Smooth muscle cell (in vitro differentiated cells): ENCODE data around the gene KIF5B. TPM values are rescaled to one million over a fixed set of nuclear protein-coding genes. Genes with fewer than 3 reads are reported as not detected.

Experiments
- DNase-seq: peaks from one replicate; lab custom pipeline; 2025; ENCODE audit not compliant: unreplicated experiment; lab: John Stamatoyannopoulos, UW
- H2AFZ ChIP-seq: fragments of 200-600 bp; sonication (generic); 2 replicates; pipeline ENCODE4 v1.6.0; 2016; ENCODE audit warnings: antibody characterized with exemption, low read depth, mild to moderate bottlenecking
- H3F3A ChIP-seq: fragments of 200-600 bp; sonication (generic); 2 replicates; pipeline ENCODE4 v1.6.0; 2017; ENCODE audit warnings: antibody characterized with exemption, low read depth
- H3K27ac ChIP-seq: fragments of 200-600 bp; sonication (generic); 2 replicates; pipeline ENCODE4 v1.5.1; 2016; ENCODE audit warnings: low read depth, mild to moderate bottlenecking
- H3K27me3 ChIP-seq: fragments of 200-600 bp; sonication (generic); 2 replicates; pipeline ENCODE4 v1.6.1; 2016; ENCODE audit warnings: low read depth, mild to moderate bottlenecking
- H3K36me3 ChIP-seq: fragments of 200-600 bp; sonication (generic); 2 replicates; pipeline ENCODE4 v1.5.1; 2016; ENCODE audit warnings: low read depth
- H3K4me1 ChIP-seq: fragments of 200-600 bp; sonication (generic); 2 replicates; pipeline ENCODE4 v1.5.1; 2016; ENCODE audit warnings: low read depth
- H3K4me2 ChIP-seq: fragments of 200-600 bp; sonication (generic); 2 replicates; pipeline ENCODE4 v1.6.0; 2016; ENCODE audit warnings: mild to moderate bottlenecking
- H3K4me3 ChIP-seq: fragments of 200-600 bp; sonication (generic); 2 replicates; pipeline ENCODE4 v1.5.1; 2016; ENCODE audit warnings: mild to moderate bottlenecking
- H3K79me2 ChIP-seq: fragments of 200-600 bp; sonication (generic); 2 replicates; pipeline ENCODE4 v1.6.0; 2016; ENCODE audit warnings: low read depth, mild to moderate bottlenecking
- H3K9ac ChIP-seq: fragments of 200-600 bp; sonication (generic); 2 replicates; pipeline ENCODE4 v1.6.0; 2016; ENCODE audit warnings: low read depth
- H3K9me3 ChIP-seq: fragments of 200-600 bp; sonication (generic); replicated peaks from 2 replicates; pipeline ENCODE4 v1.5.1; 2016; ENCODE audit warnings: low read depth
- H4K20me1 ChIP-seq: fragments of 200-600 bp; sonication (generic); 2 replicates; pipeline ENCODE4 v1.6.0; 2016; ENCODE audit warnings: low read depth
- WGBS: methylation state at CpG from one replicate; pipeline ENCODE4 v1.1.7; 2016; ENCODE audit warnings: low lambda C conversion rate; 5-methylcytosine and 5-hydroxymethylcytosine counted together
- polyA plus RNA-seq: library from polyadenylated mRNA; unstranded; fragments of >200 nt; fragmentation: Nextera tagmentation; extraction: Ambion mirVana; gene quantifications from 2 replicates; pipeline ENCODE4 v1.2.1, GENCODE V29; 2016
- total RNA-seq: library from RNA; depleted of rRNA; stranded (reverse); fragments of >200 nt; gene quantifications from 2 replicates; pipeline ENCODE4 v1.2.3, GENCODE V29; 2014
- TF ChIP-seq, protein P1 (sequence below): fragments of 200-600 bp; sonication (generic); IDR thresholded peaks from 2 replicates; pipeline ENCODE4 v1.5.1; 2017; ENCODE audit warnings: borderline replicate concordance, mild to moderate bottlenecking, antibody characterized with exemption; ENCODE audit not compliant: insufficient read depth, poor library complexity, severe bottlenecking

The KIF5B gene
- total and polyA plus RNA-seq, 2 experiments from 2014 or later = 74.2 to 164 TPM

- 79% methylated on average over 1 of the region's 1 CpG for WGBS
- H3K4me3 ChIP-seq = no peak overlapping the region
- H3K9ac ChIP-seq = no peak overlapping the region
- no peaks in the 10 kb centered on the region for H3K27me3 ChIP-seq
- TF ChIP-seq, protein P1, sequence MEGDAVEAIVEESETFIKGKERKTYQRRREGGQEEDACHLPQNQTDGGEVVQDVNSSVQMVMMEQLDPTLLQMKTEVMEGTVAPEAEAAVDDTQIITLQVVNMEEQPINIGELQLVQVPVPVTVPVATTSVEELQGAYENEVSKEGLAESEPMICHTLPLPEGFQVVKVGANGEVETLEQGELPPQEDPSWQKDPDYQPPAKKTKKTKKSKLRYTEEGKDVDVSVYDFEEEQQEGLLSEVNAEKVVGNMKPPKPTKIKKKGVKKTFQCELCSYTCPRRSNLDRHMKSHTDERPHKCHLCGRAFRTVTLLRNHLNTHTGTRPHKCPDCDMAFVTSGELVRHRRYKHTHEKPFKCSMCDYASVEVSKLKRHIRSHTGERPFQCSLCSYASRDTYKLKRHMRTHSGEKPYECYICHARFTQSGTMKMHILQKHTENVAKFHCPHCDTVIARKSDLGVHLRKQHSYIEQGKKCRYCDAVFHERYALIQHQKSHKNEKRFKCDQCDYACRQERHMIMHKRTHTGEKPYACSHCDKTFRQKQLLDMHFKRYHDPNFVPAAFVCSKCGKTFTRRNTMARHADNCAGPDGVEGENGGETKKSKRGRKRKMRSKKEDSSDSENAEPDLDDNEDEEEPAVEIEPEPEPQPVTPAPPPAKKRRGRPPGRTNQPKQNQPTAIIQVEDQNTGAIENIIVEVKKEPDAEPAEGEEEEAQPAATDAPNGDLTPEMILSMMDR = no peak
- no peak overlapping the region for H2AFZ ChIP-seq
- H3K36me3 ChIP-seq = peaks cover 31% of the 10 kb centered on the region
- H3K9me3 ChIP-seq = no peaks in the 10 kb centered on the region
- H3F3A ChIP-seq = peaks cover 4% of the 10 kb centered on the region
- H3K4me2 ChIP-seq = no peak overlapping the region
- H3K79me2 ChIP-seq = peaks cover 98% of the 10 kb centered on the region
- H4K20me1 ChIP-seq = peaks cover 98% of the 10 kb centered on the region
- H3K27ac ChIP-seq = peak overlapping the region; percentile 32
- no peaks in the 10 kb centered on the region for H3K4me1 ChIP-seq
- no peak for DNase-seq
Observed at GRCh38 chr10:32041290-32042028, 14.8 kb downstream of the KIF5B start.

DNA sequence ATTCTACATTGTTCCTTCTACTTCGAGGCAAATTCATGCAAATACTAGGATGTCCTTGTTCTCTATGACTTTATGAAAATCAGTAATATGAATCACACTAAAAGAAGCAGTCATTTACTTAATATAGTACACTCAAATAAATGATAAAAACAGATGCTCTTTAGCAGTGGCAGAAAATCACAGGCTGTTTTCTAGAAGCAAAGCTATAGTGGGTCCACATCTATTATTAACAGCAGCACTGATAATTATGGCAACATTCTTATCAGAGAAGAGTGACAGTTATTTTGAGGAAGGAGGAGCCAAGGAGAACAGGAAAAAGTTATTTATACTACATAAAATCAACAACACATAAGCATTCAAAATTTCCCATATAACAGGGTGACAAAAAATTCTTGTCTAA is 16.5 kb downstream of the KIF5B start:
- H3K4me3 ChIP-seq = no peak overlapping the region
- H3K27me3 ChIP-seq = no peaks in the 10 kb centered on the region
- H3K9ac ChIP-seq = no peak overlapping the region
- H3K27ac ChIP-seq = peak overlapping the region; percentile 10
- peak overlapping the region; percentile 35 for H3K4me2 ChIP-seq
- peaks cover 96% of the 10 kb centered on the region for H4K20me1 ChIP-seq
- peaks cover 4% of the 10 kb centered on the region for H3F3A ChIP-seq
- 97% methylated on average over 1 of the region's 1 CpG for WGBS
- DNase-seq = no peak
- peaks cover 34% of the 10 kb centered on the region for H3K36me3 ChIP-seq
- peaks cover 96% of the 10 kb centered on the region for H3K79me2 ChIP-seq
- H2AFZ ChIP-seq = no peak overlapping the region
- no peaks in the 10 kb centered on the region for H3K9me3 ChIP-seq
- H3K4me1 ChIP-seq = no peaks in the 10 kb centered on the region
- TF ChIP-seq, protein P1 = no peak

DNA sequence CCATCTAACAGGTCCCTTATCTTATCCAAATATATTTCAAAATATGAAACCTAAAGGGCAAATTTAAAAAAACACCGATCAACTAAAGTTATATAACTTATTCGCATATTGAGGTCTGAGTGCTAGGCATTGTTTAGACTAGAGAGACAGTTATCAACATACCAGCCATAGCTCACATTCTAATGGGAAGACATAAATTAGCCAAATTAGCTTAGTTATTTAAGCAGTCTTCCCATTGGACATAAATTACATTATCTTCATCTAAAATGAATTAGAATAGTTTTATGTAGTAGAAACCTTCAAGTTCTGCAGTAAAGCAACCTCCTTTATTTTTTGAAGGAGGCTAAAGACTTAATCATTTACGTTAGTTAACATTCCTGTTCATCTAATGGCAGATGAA is 17.4 kb downstream of the KIF5B start:
- H3K36me3 ChIP-seq = peaks cover 44% of the 10 kb centered on the region
- peaks cover 4% of the 10 kb centered on the region for H3F3A ChIP-seq
- TF ChIP-seq, protein P1 = no peak
- peak overlapping the region; percentile 10 for H3K27ac ChIP-seq
- H3K79me2 ChIP-seq = peaks cover 94% of the 10 kb centered on the region
- no peak for DNase-seq
- H3K9ac ChIP-seq = no peak overlapping the region
- no peaks in the 10 kb centered on the region for H3K27me3 ChIP-seq
- H3K4me2 ChIP-seq = peak overlapping the region; percentile 35
- no peaks in the 10 kb centered on the region for H3K9me3 ChIP-seq
- no peak overlapping the region for H3K4me3 ChIP-seq
- WGBS = 69% methylated on average over 3 of the region's 3 CpGs
- H2AFZ ChIP-seq = no peak overlapping the region
- no peaks in the 10 kb centered on the region for H3K4me1 ChIP-seq
- H4K20me1 ChIP-seq = peaks cover 96% of the 10 kb centered on the region

- WGBS = 94% methylated on average over 4 of the region's 4 CpGs
- Histone ChIP-seq H3K27ac (no peak overlapping the region), H3K4me1 (no peaks in the 10 kb centered on the region), H2AFZ (no peak overlapping the region), H3K36me3 (peaks cover 61% of the 10 kb centered on the region), H3K4me3 (no peak overlapping the region), H4K20me1 (peaks cover 91% of the 10 kb centered on the region), H3K9me3 (no peaks in the 10 kb centered on the region), H3K4me2 (no peak overlapping the region), H3K27me3 (no peaks in the 10 kb centered on the region), H3K79me2 (peaks cover 75% of the 10 kb centered on the region), H3F3A (peaks cover 4% of the 10 kb centered on the region), H3K9ac (no peak overlapping the region)
- TF ChIP-seq, protein P1 = no peak
- no peak for DNase-seq
Observed at GRCh38 chr10:32036922-32037321, 19.3 kb downstream of the KIF5B start.
